AG09309 (cell line): ENCODE measurements around the gene HK1.

Experiments used
- DNase-seq: peaks from one replicate; pipeline ENCODE4 v3.0.0-alpha.2; 2010; ENCODE audit warnings: low read depth
- H3K4me3 ChIP-seq: 2 replicates; pipeline ENCODE4 v1.5.1; 2011; ENCODE audit warnings: mild to moderate bottlenecking, low read depth, low read length, moderate library complexity; ENCODE audit not compliant: control insufficient read depth
- CTCF ChIP-seq: IDR thresholded peaks from 2 replicates; pipeline ENCODE4 v1.5.1; 2011; ENCODE audit warnings: mild to moderate bottlenecking, low read depth, low read length, inconsistent platforms; ENCODE audit not compliant: insufficient read depth, control insufficient read depth; ENCODE audit errors: missing control alignments

Gene HK1

GRCh38 chr10:69363666-69364065 lies 85.4 kb downstream of the HK1 start:
- no peak overlapping the region for H3K4me3 ChIP-seq
- TF ChIP-seq CTCF: no peak
- DNase-seq: no peak

- no peak for TF ChIP-seq CTCF
- no peak for DNase-seq
- H3K4me3 ChIP-seq: no peak overlapping the region
Observed at GRCh38 chr10:69364232-69364940, 86.1 kb downstream of the HK1 start.

GRCh38 chr10:69366738-69367137 lies 88.4 kb downstream of the HK1 start:
- TF ChIP-seq CTCF: no peak
- DNase-seq: no peak
- H3K4me3 ChIP-seq: no peak overlapping the region

GRCh38 chr10:69367469-69367868 lies 89.2 kb downstream of the HK1 start:
- no peak for TF ChIP-seq CTCF

GRCh38 chr10:69372126-69372980 lies 94.1 kb downstream of the HK1 start:
- TF ChIP-seq CTCF: no peak
- DNase-seq: no peak
- H3K4me3 ChIP-seq: no peak overlapping the region

More at GRCh38 chr10:69367469-69367868, 89.2 kb downstream of the HK1 start:
- no peak overlapping the region for H3K4me3 ChIP-seq
- no peak for DNase-seq

- H3K4me3 ChIP-seq: no peak overlapping the region
- TF ChIP-seq CTCF: no peak
- no peak for DNase-seq
Observed at GRCh38 chr10:69374242-69374641, 95.9 kb downstream of the HK1 start.
